ENCODE measurements around the gene SPHK2.

- TF ChIP-seq CTCF (IDR thresholded peaks at IDR 0.05) (no peak), POLR2A (IDR thresholded peaks at IDR 0.05) (no peak)
Measured at GRCh38 chr19:48659768-48660167, 40.5 kb downstream of the SPHK2 start.

All from transverse colon (tissue), 3 donors.